Fibroblast of pulmonary artery (primary cell): Measurements from ENCODE around the gene PRKCH.

Source experiments
- DNase-seq: peaks from one replicate; pipeline ENCODE4 v3.0.0-alpha.2; 2010; ENCODE audit warnings: low read depth
- H3K4me3 ChIP-seq: replicated peaks from 2 replicates; pipeline ENCODE4 v1.5.1; 2011; ENCODE audit warnings: low read depth, mild to moderate bottlenecking, control low read depth, low read length, moderate library complexity
- TF ChIP-seq, protein P1 (sequence below): IDR thresholded peaks from 2 replicates; pipeline ENCODE4 v1.5.1; 2011; ENCODE audit warnings: mild to moderate bottlenecking, control low read depth, low read length, inconsistent platforms; ENCODE audit errors: missing control alignments

The PRKCH gene

DNA sequence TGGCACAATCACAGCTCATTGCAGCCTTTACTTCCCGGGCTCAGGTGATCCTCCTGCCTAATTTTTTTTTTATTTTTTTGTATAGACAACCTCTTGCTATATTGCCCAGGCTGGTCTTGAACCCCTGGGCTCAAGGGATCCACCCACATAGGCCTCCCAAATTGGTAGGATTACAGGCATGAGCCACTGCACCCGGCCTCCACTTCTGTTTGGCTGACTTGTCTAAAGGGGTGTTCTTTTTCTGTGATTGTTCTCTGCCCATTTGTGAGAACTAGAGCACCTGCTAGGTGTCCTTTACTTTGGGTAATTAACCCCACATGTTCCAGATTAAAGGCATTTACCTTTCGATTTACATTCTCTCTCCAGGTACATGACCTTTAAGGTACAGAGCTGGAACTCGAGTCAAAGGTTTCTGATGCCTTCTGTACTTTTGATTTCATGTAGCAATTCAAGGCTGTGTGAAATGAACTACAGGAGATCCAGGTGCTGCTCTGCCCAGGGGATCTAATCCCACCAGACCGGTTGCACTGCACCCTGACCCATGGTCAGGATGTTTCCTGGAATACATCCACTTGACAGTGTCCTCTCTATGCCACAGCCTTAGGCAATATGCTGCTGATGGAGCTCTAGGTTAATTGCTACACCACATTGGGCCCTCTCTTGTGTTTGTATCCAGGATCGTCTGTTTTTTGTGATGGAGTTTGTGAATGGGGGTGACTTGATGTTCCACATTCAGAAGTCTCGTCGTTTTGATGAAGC is 163.6 kb downstream of the PRKCH start:
- TF ChIP-seq, protein P1, sequence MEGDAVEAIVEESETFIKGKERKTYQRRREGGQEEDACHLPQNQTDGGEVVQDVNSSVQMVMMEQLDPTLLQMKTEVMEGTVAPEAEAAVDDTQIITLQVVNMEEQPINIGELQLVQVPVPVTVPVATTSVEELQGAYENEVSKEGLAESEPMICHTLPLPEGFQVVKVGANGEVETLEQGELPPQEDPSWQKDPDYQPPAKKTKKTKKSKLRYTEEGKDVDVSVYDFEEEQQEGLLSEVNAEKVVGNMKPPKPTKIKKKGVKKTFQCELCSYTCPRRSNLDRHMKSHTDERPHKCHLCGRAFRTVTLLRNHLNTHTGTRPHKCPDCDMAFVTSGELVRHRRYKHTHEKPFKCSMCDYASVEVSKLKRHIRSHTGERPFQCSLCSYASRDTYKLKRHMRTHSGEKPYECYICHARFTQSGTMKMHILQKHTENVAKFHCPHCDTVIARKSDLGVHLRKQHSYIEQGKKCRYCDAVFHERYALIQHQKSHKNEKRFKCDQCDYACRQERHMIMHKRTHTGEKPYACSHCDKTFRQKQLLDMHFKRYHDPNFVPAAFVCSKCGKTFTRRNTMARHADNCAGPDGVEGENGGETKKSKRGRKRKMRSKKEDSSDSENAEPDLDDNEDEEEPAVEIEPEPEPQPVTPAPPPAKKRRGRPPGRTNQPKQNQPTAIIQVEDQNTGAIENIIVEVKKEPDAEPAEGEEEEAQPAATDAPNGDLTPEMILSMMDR: no peak
- DNase-seq: no peak
- no peak overlapping the region for H3K4me3 ChIP-seq

DNA sequence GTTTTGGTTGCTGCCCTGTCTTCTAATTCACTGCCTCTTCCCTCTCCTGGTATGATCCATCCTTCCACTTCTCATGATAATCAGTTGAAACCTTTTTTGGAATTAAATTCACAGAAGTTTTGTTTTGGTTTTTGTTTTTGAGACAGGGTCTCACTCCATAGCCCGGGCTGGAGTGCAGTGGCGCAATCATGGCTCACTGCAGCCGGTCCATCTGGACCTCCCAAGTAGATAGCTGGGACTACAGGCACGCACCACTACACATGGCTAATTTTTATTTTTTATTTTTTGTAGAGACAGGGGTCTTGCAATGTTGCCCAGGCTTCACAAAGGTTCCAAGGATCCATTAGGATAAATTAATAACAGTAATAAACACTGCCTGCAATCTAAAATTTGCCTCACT is 164.3 kb downstream of the PRKCH start:
- DNase-seq: no peak
- no peak overlapping the region for H3K4me3 ChIP-seq
- TF ChIP-seq, protein P1: no peak

DNA sequence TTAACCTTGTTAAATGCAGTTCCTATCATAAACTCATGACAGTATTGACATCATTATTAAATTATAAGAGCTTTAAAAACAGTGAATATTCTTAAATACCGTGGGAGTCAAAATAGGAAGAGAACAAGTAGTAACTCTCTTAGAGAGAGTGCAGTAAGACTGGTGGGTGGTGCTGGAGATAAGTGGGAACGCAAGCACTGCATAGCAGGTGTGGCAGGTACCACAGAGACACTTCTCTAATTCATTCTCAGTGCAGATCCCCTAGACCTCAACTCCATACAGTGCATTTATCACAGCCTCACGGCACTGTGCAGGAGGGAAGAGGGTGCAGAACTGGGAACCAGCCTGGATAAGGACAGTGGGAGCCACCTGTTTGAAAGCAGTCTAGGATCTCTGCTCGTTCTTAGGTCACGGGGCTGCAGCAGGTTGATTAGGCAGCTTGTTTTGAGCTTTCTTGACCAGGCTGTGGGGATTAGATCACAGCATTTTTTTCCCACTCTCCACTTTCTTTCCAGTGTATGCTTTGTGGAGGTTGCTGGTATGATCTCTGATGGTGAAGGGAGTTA is 165.6 kb downstream of the PRKCH start:
- TF ChIP-seq, protein P1: no peak
- no peak for DNase-seq
- no peak overlapping the region for H3K4me3 ChIP-seq

DNA sequence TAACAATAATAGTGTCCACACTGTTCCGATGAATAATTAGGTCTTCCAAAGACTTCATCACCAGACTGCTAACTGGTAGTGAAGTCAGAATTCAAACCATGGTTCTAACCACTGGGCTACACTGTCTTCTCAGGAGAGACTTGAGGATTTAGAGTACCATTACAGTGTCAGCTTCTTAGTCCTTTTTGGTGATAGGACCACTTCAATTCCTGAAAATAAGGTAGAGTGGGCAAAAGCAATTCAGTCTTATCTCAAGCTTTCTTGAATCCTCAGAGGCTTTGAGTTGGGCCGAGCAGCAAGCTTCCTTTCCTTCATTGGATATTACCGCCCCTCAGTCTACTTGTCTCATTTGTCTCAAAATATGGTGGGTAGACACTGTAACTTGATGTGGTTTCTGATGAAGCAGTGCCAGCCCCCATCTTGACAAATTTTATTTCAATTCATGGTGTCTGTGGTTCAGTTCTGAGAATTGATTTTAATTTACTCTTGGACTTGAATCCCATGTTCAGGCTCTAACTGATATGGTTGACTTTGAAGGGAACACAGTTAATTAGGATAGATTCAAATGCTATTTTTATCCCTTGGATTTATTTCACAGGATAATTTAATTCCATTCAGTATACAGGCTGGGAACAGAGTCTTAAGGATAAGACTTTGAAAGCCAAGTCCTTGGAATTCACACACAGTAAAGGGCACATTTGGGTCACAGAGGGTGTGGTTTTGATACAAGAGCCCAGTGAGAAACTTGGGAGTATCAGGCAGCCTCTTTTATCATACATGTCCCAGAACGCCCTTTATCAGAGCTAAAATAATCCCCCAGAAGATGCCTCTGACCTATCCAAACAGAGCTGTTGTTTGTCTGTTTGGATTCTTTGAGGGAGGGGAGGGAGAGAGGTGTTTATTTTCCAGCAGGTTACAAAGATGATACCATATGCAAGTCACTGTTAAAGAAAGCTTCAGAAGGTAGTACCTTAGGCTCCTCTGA is 167.3 kb downstream of the PRKCH start:
- TF ChIP-seq, protein P1: no peak
- H3K4me3 ChIP-seq: no peak overlapping the region
- DNase-seq: no peak

DNA sequence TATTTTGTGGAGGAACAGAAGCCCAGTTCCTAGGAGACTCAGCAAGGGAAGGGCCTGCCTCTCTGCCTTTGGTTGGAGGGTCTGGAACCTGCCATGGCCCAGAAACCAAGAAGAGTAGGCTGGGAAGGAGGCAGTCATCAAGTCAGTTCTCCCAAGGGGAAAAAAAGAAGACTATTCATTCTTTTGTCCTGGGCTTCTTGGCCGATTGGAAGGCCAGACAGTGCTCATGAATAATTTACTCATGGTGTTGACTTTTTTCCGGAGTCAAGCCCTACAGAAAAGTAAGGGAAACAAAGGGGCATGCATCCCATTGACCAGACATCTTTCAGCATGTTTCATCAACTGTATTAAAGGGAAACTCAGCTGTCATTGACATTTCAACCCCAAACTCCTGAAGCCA is 168.1 kb downstream of the PRKCH start:
- no peak overlapping the region for H3K4me3 ChIP-seq
- no peak for DNase-seq
- TF ChIP-seq, protein P1: no peak

DNA sequence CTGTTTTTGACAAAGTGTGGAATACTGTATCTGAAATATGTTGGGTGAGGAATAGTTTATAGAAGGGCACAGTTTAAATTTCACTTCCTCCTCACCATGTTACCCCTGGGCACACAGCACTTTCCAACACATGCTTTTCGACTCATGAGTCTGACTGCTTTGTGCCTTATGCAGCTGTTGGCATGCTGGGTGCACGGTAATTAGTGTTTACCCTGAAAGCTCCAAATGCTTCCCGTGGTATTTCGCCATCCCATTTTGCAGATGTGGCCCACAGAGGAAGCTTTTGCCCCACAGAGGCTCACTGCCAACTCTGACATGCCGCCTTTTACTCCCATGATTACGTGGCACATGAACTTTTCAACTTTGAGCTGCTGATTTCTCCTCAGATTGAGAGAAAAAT is 168.6 kb downstream of the PRKCH start:
- DNase-seq: no peak
- H3K4me3 ChIP-seq: no peak overlapping the region
- TF ChIP-seq, protein P1: no peak
